Liver (tissue), 9 donors: Measurements from ENCODE around the gene CD63. TPM values are rescaled to one million over a fixed set of nuclear protein-coding genes. Genes with fewer than 3 reads are reported as not detected.

Source experiments
- DNase-seq: peaks from one replicate; pipeline ENCODE4 v3.0.0-alpha.2; 2017; ENCODE audit warnings: low spot score
- H3K27ac ChIP-seq, 2 donors: one replicate each; pipeline ENCODE4 v1.7.0; 2013; ENCODE audit warnings: inconsistent platforms in 2 of 2, low read length in 2 of 2, control low read depth in 1 of 2, low read depth in 1 of 2, mild to moderate bottlenecking in 1 of 2
- H3K27me3 ChIP-seq, 4 donors: one replicate each; pipeline versions ENCODE4 v1.6.1 to v1.7.0; 2013; ENCODE audit warnings: low read length in 3 of 4, inconsistent platforms in 1 of 4, mild to moderate bottlenecking in 1 of 4, moderate library complexity in 1 of 4; ENCODE audit not compliant: control insufficient read depth in 4 of 4, insufficient read depth in 4 of 4
- H3K36me3 ChIP-seq, 4 donors: one replicate each; pipeline versions ENCODE4 v1.6.1 to v1.7.0; 2013; ENCODE audit warnings: low read length in 3 of 4, mild to moderate bottlenecking in 3 of 4, low read depth in 1 of 4, moderate library complexity in 1 of 4; ENCODE audit not compliant: control insufficient read depth in 4 of 4, insufficient read depth in 3 of 4
- H3K4me1 ChIP-seq, 4 donors: one replicate each; pipeline versions ENCODE4 v1.6.1 to v1.7.0; 2013; ENCODE audit warnings: low read length in 3 of 4, mild to moderate bottlenecking in 3 of 4, moderate library complexity in 1 of 4; ENCODE audit not compliant: control insufficient read depth in 4 of 4, insufficient read depth in 4 of 4
- H3K4me3 ChIP-seq, 3 donors: one replicate each; pipeline versions ENCODE4 v1.6.1 to v1.7.0; 2013; ENCODE audit warnings: low read length in 3 of 3, control low read depth in 1 of 3, low read depth in 1 of 3, mild to moderate bottlenecking in 1 of 3
- H3K9ac ChIP-seq, 2 donors: one replicate each; pipeline ENCODE4 v1.7.0; 2013; ENCODE audit warnings: low read length in 2 of 2, mild to moderate bottlenecking in 2 of 2, moderate library complexity in 2 of 2, control low read depth in 1 of 2, low read depth in 1 of 2
- H3K9me3 ChIP-seq, 4 donors: one replicate each; pipeline versions ENCODE4 v1.6.1 to v1.7.0; 2013; ENCODE audit warnings: low read length in 3 of 4; ENCODE audit not compliant: control insufficient read depth in 4 of 4
- EGR1 ChIP-seq, 2 donors: IDR thresholded peaks; 2 replicates each; pipeline ENCODE4 v1.6.1; 2016 to 2018; ENCODE audit warnings: antibody characterized with exemption in 2 of 2, low read depth in 2 of 2
- FOXA1 ChIP-seq: IDR thresholded peaks from 2 replicates; pipeline ENCODE4 v1.6.1; 2016; ENCODE audit warnings: antibody characterized with exemption
- FOXA2 ChIP-seq: IDR thresholded peaks from 2 replicates; pipeline ENCODE4 v1.6.1; 2016; ENCODE audit warnings: antibody characterized with exemption
- GABPA ChIP-seq, 2 donors: IDR thresholded peaks in 1 of 2; conservative IDR thresholded peaks in 1 of 2; 2 replicates each; pipeline ENCODE4 v1.6.1; 2016; ENCODE audit warnings: antibody characterized with exemption in 2 of 2, mild to moderate bottlenecking in 1 of 2, moderate library complexity in 1 of 2
- HNF4A ChIP-seq, 2 donors: conservative IDR thresholded peaks; 2 replicates each; pipeline ENCODE4 v1.6.1; 2016; ENCODE audit warnings: antibody characterized with exemption in 2 of 2, mild to moderate bottlenecking in 2 of 2
- HNF4G ChIP-seq: IDR thresholded peaks from 2 replicates; pipeline ENCODE4 v1.6.1; 2016; ENCODE audit warnings: antibody characterized with exemption
- JUND ChIP-seq, 2 donors: IDR thresholded peaks; 2 replicates each; pipeline ENCODE4 v1.6.1; 2016; ENCODE audit warnings: antibody characterized with exemption in 2 of 2
- MAX ChIP-seq: IDR thresholded peaks from 2 replicates; pipeline ENCODE4 v1.6.1; 2016; ENCODE audit warnings: antibody characterized with exemption
- NR2F2 ChIP-seq: IDR thresholded peaks from 2 replicates; pipeline ENCODE4 v1.6.1; 2016; ENCODE audit warnings: antibody characterized with exemption
- RAD21 ChIP-seq, 2 donors: IDR thresholded peaks; 2 replicates each; pipeline ENCODE4 v1.6.1; 2016; ENCODE audit warnings: antibody characterized with exemption in 2 of 2, mild to moderate bottlenecking in 2 of 2
- RXRA ChIP-seq, 2 donors: IDR thresholded peaks; 2 replicates each; pipeline ENCODE4 v1.6.1; 2017 to 2018; ENCODE audit warnings: antibody characterized with exemption in 2 of 2, mild to moderate bottlenecking in 1 of 2
- SP1 ChIP-seq: IDR thresholded peaks from 2 replicates; pipeline ENCODE4 v1.6.1; 2018; ENCODE audit warnings: antibody characterized with exemption, mild to moderate bottlenecking
- TAF1 ChIP-seq: conservative IDR thresholded peaks from 2 replicates; pipeline ENCODE4 v1.6.1; 2016; ENCODE audit warnings: antibody characterized with exemption, mild to moderate bottlenecking
- YY1 ChIP-seq: IDR thresholded peaks from 2 replicates; pipeline ENCODE4 v1.6.1; 2016; ENCODE audit warnings: antibody characterized with exemption, mild to moderate bottlenecking
- ZBTB33 ChIP-seq: IDR thresholded peaks from 2 replicates; pipeline ENCODE4 v1.6.1; 2016; ENCODE audit warnings: antibody characterized with exemption
- WGBS: extraction: QIAGEN DNeasy Blood & Tissue Kit; methylation state at CpG from one replicate; pipeline ENCODE4 v1.1.7; 2013; 5-methylcytosine and 5-hydroxymethylcytosine counted together
- polyA plus RNA-seq, 2 donors: library from polyadenylated mRNA; stranded (reverse) in 1 of 2; unstranded in 1 of 2; fragments of 200-250 nt in 1 of 2; fragments of >200 nt in 1 of 2; fragmentation: Nextera tagmentation in 1 of 2; extraction: Ambion mirVana in 1 of 2; gene quantifications; one replicate each; pipeline versions ENCODE4 v1.2.1 to v1.2.3, GENCODE V29; 2013 to 2015
- total RNA-seq, 2 donors: library from RNA; depleted of rRNA; stranded (reverse); fragments of >200 nt; gene quantifications; one replicate each; pipeline ENCODE4 v1.2.3, GENCODE V29; 2014
- TF ChIP-seq, protein P1 (sequence below): fragments of 150-350 bp; IDR thresholded peaks from 2 replicates; pipeline ENCODE4 v1.5.1; 2017; ENCODE audit warnings: improper control_type of control experiment, low read depth, low read length; ENCODE audit not compliant: missing input control
- TF ChIP-seq, protein P2 (sequence below): IDR thresholded peaks from 2 replicates; pipeline ENCODE4 v1.6.1; 2016; ENCODE audit warnings: antibody characterized with exemption
- TF ChIP-seq, protein P3 (sequence below): IDR thresholded peaks from 2 replicates; pipeline ENCODE4 v1.6.1; 2016; ENCODE audit warnings: antibody characterized with exemption, mild to moderate bottlenecking
- donor health status: healthy.
- donor health status: healthy.
- donor health status: healthy.
- donor health status: healthy.
- donor health status: healthy.

Gene CD63
- total and polyA plus RNA-seq, 4 donors, result 185 to 373 (median 338) TPM

GRCh38 chr12:55682087-55682796 is 46.6 kb downstream of the CD63 start:
- DNase-seq, result no peak
- Histone ChIP-seq H3K9me3 (no peaks in the 10 kb centered on the region), H3K4me3 (peak overlapping the region; percentile 67 to 97 (median 72)), H3K27me3 (no peaks in the 10 kb centered on the region), H3K36me3 (peaks cover 0 to 9% (median 0%) of the 10 kb centered on the region in 4 donors), H3K27ac (peak overlapping the region; percentile 56), H3K9ac (peak overlapping the region; percentile 64 to 70), H3K4me1 (peaks cover 6 to 19% (median 9%) of the 10 kb centered on the region in 4 donors)
- TF ChIP-seq HNF4A (conservative IDR thresholded peaks at IDR 0.05) (peak; percentile 60 to 73), RXRA (IDR thresholded peaks at IDR 0.05) (peak in 1 of 2 donors; percentile 25)
- TF ChIP-seq, protein P1, sequence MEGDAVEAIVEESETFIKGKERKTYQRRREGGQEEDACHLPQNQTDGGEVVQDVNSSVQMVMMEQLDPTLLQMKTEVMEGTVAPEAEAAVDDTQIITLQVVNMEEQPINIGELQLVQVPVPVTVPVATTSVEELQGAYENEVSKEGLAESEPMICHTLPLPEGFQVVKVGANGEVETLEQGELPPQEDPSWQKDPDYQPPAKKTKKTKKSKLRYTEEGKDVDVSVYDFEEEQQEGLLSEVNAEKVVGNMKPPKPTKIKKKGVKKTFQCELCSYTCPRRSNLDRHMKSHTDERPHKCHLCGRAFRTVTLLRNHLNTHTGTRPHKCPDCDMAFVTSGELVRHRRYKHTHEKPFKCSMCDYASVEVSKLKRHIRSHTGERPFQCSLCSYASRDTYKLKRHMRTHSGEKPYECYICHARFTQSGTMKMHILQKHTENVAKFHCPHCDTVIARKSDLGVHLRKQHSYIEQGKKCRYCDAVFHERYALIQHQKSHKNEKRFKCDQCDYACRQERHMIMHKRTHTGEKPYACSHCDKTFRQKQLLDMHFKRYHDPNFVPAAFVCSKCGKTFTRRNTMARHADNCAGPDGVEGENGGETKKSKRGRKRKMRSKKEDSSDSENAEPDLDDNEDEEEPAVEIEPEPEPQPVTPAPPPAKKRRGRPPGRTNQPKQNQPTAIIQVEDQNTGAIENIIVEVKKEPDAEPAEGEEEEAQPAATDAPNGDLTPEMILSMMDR, result no peak
- 28% methylated on average over 13 of the region's 13 CpGs for WGBS

DNA sequence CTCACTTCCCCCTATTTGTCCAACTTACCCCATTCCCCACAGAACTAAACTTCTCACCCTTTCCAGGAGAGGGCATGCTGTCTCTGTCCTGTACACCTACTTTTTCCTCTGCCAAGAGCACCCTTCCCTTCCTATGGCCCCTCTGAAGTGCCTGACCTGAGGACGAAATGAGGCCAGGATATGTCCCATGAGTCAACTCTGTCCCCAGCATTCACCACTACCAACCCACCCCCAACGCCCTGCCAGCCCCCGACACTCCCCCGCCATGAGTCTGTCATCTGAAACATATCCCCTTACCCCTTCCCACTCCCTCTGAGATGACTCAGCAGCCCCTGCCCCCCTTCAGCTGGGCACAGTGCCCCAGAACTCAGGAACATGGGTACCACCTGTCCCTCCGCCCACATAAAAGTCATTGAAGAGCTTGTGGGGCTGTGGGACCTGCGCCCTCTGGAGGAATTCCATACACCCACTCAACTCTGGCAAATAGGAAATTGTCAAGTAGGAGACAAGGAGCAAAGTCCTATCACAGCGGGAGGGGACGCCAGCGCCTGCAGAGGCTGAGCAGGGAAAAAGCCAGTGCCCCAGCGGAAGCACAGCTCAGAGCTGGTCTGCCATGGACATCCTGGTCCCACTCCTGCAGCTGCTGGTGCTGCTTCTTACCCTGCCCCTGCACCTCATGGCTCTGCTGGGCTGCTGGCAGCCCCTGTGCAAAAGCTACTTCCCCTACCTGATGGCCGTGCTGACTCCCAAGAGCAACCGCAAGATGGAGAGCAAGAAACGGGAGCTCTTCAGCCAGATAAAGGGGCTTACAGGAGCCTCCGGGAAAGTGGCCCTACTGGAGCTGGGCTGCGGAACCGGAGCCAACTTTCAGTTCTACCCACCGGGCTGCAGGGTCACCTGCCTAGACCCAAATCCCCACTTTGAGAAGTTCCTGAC is 47.4 kb downstream of the CD63 start:
- peak; percentile 50 for DNase-seq
- H3K9me3 ChIP-seq, result no peaks in the 10 kb centered on the region
- H3K36me3 ChIP-seq, result peaks cover 0 to 9% (median 0%) of the 10 kb centered on the region in 4 donors
- peak overlapping the region; percentile 64 to 70 for H3K9ac ChIP-seq
- peak overlapping the region; percentile 67 to 97 (median 72) for H3K4me3 ChIP-seq
- H3K27me3 ChIP-seq, result no peaks in the 10 kb centered on the region
- peak overlapping the region; percentile 56 to 72 for H3K27ac ChIP-seq
- 8% methylated on average over 17 of the region's 17 CpGs for WGBS
- peaks cover 6 to 22% (median 9%) of the 10 kb centered on the region in 4 donors for H3K4me1 ChIP-seq
- TF ChIP-seq SP1, result peak; percentile 96
- TF ChIP-seq MAX, result peak; percentile 70
- TF ChIP-seq GABPA (IDR thresholded peaks at IDR 0.05 in 1 of 2, conservative IDR thresholded peaks at IDR 0.05 in 1 of 2), result peak in 1 of 2 donors; percentile 66
- TF ChIP-seq, protein P2, sequence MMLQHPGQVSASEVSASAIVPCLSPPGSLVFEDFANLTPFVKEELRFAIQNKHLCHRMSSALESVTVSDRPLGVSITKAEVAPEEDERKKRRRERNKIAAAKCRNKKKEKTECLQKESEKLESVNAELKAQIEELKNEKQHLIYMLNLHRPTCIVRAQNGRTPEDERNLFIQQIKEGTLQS, result no peak
- TF ChIP-seq, protein P3, sequence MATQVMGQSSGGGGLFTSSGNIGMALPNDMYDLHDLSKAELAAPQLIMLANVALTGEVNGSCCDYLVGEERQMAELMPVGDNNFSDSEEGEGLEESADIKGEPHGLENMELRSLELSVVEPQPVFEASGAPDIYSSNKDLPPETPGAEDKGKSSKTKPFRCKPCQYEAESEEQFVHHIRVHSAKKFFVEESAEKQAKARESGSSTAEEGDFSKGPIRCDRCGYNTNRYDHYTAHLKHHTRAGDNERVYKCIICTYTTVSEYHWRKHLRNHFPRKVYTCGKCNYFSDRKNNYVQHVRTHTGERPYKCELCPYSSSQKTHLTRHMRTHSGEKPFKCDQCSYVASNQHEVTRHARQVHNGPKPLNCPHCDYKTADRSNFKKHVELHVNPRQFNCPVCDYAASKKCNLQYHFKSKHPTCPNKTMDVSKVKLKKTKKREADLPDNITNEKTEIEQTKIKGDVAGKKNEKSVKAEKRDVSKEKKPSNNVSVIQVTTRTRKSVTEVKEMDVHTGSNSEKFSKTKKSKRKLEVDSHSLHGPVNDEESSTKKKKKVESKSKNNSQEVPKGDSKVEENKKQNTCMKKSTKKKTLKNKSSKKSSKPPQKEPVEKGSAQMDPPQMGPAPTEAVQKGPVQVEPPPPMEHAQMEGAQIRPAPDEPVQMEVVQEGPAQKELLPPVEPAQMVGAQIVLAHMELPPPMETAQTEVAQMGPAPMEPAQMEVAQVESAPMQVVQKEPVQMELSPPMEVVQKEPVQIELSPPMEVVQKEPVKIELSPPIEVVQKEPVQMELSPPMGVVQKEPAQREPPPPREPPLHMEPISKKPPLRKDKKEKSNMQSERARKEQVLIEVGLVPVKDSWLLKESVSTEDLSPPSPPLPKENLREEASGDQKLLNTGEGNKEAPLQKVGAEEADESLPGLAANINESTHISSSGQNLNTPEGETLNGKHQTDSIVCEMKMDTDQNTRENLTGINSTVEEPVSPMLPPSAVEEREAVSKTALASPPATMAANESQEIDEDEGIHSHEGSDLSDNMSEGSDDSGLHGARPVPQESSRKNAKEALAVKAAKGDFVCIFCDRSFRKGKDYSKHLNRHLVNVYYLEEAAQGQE, result peak; percentile 78
- TF ChIP-seq YY1, result peak; percentile 57
- peak; percentile 93 for TF ChIP-seq TAF1
- TF ChIP-seq, protein P1, result peak; percentile 63
- peak; percentile 93 to 94 for TF ChIP-seq HNF4A (conservative IDR thresholded peaks at IDR 0.05)
- no peak for TF ChIP-seq FOXA1
- TF ChIP-seq EGR1 (IDR thresholded peaks at IDR 0.05; ENCODE audit: low read depth in 2 of 2), result peak; percentile 99
- TF ChIP-seq JUND (IDR thresholded peaks at IDR 0.05), result peak; percentile 76 to 78
- TF ChIP-seq ZBTB33, result peak; percentile 80
- peak; percentile 73 to 80 for TF ChIP-seq RAD21 (IDR thresholded peaks at IDR 0.05)
- TF ChIP-seq HNF4G, result peak; percentile 94
- TF ChIP-seq FOXA2, result peak; percentile 2
- TF ChIP-seq RXRA (IDR thresholded peaks at IDR 0.05), result peak; percentile 70 to 91
- TF ChIP-seq NR2F2, result peak; percentile 24
